ENCODE results near the gene ISCU.
"Not testable (repeated sequence)": the region's sequence is repeated elsewhere in the genome, so short reads cannot be mapped to it uniquely, and the experiment has no call there.

Gene ISCU

DNA sequence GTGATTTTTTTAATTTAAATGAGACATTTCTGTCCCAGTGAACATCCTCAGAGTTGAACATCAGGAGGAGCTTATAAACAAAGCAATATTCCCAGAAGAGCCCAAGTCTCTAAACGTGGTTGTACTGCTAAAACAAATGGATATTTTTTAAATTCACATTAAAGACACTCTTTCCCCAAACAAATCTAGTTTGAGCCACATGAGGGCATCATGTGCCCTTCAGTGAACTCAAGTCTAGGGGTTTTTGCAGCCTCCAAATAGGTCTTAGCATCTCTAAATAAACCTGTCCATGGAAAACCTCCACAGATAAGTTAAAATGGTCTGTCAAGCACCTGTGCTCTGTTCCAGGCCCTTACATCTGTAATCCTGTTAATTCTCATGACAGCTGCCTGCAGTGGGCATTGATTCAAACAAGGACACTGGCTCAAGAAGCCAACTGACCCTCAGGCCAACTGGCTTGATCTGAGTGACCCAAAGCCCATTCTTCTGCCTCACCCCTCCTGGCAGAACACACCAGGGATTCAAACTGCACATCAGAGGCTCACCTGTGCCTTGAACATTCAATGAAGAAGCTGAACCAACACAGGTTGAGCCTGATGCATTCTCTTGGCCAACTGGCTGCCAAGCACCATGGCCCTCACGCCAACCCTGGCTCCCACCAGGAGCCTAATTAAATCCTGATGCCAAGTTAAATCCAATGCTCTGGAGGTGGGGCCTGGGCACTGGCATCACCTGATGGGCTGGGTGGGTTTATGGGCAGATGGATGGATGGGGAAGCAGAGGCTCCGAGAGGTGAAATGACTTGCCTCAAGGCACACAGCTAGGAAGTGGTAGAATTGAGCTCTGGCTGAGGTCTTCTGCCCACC lies 8.6 kb downstream of the ISCU start:
- no peak for DNase-seq (ENCODE audit: low read depth)

DNA sequence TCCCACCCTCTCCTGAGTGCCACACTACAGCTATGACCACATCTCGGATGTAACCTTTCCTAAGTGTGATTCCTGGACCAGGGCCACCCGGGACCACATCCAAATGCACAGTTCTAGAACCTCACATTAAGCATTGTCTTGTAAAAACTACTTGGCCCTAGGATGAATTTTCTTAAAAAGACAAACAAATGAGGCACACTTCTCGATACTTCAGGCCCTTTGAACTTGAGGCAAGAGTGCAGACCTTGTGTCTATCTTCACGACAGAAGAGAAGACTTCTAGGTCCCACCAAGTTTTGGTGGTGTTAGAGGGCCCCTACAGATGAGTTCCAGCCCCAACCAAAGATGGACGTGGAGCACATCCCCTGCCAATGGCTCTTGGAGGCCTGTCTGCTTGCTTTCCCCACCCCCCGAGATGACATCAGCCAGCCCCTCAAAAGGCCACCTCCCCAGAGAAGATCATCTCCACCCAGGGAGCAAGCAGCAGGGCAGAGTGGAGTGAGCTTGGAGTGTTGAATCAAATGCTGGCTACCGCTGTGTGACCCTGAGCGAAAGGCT lies 9.3 kb downstream of the ISCU start:
- no peak for DNase-seq (ENCODE audit: low read depth)

DNA sequence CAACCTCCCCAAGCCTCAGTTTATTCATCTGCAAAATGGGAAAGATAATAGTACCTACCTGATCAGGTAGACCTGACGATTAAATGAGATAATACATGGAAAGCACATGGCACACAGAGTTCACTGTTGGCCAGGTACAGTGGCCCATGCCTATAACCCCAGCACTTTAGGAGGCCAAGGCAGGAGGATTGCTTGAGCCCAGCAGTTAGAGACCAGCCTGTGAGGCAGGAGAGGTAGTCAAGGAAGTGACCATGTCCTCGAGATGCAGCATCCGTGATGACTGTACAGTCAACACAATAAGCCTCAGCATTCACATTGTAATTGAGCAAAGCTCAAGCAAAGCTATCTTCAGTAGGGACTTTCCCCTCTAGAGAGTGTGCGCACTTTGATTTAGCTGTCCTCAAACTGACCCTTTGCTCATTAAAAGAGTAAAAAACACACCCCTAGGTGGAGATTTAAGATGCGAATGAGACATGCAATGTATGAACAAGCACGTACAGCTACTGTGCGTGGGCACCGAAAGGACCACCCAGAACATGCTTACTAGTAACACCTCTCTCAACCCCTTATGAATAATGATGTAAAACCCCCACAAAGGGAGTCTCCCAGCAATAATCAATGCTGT lies 9.9 kb downstream of the ISCU start:
- no peak for DNase-seq (ENCODE audit: low read depth)

DNA sequence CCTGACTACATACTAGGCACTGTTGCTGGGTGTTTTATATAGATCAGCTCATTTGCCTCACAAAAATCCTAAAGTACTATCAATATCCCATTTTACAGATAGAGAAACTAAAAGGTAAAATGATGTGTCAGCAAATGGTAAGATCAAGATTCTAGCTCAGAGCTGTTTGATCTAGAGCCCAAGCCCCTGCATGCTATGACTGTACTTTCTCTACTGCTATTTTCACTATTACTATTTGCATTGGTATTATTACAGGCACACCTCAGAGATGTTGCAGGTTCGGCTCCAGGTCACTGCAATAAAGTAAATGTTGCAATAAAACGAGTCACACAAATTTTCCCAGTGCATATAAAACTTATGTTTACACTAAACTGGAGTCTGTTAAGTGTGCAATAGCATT lies 10.9 kb downstream of the ISCU start:
- DNase-seq (ENCODE audit: low read depth): no peak

DNA sequence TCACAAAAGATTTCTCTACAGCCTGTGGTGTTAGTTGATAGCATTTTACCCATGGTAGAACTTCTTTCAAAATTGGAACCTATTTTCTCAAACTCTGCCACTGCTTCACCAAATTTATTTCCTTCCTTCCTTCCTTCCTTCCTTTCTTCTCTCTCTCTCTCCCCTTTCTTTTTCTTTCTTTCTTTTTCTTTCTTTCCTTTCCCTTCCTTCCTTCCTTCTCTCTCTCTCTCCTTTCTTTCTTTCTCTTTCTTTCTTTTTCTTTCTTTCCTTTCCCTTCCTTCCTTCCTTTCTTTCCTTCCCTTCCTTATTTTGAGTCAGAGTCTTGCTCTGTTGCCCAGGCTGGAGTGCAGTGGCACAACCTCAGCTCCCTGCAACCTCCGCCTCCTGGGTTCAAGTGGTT lies 11.9 kb downstream of the ISCU start:
- not testable (repeated sequence) for DNase-seq (ENCODE audit: low read depth)

DNA sequence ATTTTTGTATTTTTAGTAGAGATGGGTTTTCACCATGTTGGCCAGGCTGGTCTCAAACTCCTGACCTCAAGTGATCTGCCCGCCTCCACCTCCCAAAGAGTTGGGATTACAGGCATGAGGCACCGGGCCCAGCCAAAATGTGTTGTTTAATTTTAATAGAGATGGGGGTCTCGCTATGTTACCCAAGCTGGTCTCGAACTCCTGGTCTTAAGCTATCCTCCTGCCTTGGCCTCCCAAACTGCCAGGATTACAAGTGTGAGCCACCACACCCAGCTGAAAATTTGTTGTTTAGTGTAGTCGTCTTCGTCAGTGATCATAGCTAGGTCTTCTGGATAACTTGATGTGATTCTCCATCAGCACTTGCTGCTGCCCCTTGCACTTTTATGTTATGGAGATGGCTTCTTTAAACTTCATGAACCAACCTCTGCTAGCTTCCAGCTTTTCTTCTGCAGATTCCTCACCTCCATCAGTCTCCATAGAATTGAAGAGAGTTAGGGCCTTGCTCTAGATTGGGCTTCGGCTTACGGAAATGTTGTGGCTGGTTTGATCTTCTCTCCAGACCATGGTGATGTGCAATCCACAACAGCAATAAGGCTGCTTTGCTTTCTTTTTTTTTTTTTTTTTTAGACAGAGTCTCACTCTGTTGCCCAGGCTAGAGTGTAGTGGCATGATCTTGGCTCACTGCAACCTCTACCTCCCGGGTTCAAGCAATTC lies 13.0 kb downstream of the ISCU start:
- no peak for DNase-seq (ENCODE audit: low read depth)

DNA sequence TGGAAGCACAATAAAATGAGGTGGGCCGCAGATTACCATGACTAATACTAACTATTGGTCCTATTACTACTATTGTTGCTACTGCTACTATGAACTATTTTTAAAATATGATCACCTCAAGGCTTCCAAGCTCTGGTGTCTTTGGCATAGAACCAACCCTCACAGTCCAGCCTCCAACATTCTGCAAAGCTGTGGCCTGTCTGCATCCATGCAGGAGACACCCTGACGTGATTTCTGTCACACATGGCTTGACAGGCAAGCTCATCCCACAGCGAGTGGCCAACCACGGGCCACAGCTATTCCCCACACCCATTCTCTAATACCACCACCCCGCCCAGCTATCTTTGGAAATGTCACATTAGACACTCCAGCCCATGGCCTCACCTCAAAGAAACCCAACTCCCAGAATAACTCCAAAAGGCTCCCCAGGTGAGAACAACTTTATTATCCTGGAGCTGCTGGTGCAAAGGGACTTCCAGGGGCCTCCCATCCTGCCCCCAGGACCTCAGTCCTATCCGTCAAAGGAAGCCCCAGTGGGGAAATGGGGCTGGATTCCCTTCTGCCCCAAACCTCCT lies 14.4 kb downstream of the ISCU start:
- no peak for DNase-seq (ENCODE audit: low read depth)

DNA sequence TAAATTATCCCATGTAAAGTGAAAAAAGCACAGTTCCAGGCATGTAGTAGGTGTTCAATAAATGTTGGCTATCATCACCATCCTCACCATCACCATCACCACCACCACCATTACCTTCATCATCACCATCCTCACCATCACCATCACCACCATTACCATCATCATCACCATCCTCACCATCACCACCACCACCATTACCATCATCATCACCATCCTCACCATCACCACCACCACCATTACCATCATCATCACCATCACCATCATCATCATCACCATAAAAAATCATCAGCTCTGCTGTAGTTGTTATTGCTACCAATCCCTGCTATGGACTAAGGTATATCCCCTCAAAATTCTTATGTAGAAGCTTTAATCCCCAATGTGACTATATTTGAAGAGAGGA lies 15.1 kb downstream of the ISCU start:
- no peak for DNase-seq (ENCODE audit: low read depth)

DNA sequence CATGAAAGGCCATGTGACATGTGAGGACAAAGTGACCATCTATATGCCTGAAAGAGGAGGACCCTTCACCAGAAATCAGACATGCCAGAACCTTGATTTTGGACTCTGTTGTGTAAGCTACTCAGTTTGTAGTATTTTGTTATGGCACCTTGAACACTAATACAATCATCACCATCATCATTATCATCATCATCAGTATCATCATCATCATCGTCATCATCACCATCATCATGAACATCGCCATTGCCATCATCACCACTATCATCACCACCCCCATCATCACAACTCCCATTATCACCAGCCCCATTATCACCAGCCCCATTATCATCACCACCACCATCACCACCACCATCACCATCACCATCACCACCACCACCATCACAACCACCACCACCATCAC lies 15.9 kb downstream of the ISCU start:
- no peak for DNase-seq (ENCODE audit: low read depth)

DNA sequence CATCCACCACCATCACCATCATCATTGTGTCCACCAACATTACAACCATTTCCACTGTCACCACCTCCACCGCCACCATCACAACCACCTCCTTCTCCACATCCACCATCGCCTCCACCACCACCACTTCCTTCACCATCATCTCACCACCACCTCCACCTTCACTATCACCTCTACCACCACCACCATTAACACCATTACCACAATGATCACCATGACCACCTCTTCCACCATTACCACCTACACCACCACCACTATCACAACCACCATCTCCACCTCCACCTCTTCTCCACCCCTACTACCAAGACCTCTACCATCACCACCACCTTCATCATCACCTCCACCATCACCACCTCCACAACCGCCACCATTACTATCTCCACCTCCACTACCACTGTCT lies 16.4 kb downstream of the ISCU start:
- no peak for DNase-seq (ENCODE audit: low read depth)

DNA sequence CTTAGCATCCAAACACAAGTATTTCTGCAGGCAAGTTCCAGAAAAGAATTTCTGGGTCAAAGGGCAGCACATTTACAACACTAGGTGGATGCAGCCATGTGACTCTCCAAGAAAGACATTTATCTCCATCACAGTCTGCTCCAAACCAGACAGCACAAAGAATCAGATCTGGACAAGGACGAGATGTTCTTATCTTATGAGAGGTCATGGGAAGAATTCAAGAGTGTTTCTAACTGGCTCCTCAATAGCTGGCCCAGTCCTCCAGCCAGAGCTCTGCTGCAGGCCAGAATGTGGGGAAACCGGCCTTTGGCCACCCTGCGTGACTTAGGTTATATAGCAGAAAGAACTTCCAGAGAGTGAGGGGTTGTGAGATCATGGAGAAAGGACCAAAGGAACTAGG lies 18.1 kb downstream of the ISCU start:
- no peak for DNase-seq (ENCODE audit: low read depth)

DNA sequence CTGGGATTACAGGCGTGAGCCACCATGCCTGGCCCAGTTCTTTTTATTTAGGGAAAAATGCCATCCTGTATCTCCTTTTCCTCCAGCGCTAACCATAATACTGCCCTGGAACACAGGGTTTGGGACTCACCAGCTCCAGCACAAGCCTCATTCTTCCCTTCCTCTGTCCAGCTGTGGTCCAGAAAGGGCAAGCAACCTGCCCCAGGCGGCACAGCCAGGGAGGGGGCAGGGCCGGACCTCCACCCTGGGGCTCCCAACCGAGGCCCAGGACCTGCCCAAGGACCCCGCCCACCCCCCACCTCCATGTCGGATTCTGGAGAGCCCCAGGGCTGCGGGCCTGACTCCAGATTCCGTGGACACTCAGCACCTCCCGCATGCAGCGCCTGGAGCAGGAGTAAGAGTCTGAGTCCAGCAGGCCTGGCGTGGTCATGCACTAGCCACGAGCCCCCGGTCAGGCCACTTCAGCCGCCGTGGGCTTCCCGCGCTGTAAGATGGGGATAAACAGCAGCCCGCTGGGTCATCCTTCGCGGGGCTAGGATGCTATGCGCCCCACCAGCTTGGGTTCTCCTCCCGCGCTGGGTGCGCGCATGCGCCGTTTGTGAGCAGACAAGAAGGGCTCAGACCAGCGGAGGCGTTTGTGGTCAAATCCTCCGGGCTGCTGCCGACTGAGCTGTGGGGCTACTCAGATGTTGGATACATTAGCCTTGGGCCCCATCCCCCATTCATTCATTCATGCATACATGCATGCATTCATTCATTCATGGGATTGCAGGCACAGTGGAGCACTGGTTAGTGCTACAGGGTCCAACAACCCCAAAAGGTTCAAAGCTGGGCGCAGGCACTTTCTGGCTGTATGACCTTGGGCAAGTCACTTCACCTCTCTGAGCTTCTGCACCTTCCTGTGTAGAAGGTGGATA lies 19.2 kb downstream of the ISCU start:
- no peak for DNase-seq (ENCODE audit: low read depth)

DNA sequence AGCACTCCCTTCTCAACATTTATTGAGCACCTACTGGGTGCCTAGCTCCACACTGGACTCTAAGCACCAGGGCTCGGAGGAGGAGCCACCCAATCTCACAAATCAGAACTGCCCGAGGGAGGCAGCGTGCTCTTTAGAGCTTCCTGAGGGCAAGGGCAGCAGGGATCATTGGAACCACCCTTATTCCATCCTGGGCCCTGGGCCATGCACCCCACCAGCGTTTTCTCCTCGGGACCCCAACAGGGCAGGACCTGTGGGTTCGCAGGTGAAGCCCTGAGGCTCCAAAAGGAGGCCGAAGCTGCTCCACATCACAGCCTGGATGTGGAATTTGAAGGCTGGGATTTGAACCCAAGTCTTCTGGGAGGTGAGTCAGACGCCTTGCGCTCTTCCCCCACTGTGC lies 20.1 kb downstream of the ISCU start:
- DNase-seq (ENCODE audit: low read depth): no peak

DNA sequence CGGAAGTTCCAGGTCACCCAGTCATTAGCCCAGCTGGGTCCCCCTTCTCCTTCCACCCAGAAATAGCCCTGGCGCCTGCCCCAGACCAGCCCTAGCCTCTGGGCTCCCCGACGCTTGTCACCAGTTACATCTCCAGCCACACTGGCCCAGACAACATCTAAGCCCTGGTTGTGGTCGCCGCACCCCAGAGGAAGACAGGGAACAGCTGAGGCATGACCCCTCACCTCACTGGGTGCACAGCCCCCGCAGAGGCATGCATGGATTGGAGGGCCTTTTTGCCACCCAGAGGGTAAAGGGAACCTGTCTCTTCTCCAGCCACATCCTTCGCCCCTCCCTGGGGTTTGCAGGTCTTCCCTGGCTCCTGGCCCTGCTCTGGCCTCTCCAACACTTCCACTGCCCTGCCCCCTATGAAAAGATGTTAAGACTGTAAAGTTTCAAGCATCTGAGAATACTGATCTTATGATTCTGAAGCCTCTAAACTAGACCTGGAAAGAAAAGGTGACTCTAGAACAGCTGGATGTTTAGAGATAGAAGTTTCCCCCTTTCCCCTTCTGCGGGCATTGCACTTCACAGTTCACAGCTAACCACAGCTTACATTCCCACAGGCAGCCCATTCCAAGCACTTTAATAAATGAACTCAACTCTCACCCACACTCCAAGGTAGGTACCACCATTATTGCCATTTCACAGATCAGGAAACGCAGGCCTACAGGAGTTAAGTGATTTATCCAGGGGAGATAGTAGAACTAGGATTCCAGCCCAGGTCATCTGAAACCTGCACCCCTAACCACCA lies 20.8 kb downstream of the ISCU start:
- DNase-seq (ENCODE audit: low read depth): no peak

DNA sequence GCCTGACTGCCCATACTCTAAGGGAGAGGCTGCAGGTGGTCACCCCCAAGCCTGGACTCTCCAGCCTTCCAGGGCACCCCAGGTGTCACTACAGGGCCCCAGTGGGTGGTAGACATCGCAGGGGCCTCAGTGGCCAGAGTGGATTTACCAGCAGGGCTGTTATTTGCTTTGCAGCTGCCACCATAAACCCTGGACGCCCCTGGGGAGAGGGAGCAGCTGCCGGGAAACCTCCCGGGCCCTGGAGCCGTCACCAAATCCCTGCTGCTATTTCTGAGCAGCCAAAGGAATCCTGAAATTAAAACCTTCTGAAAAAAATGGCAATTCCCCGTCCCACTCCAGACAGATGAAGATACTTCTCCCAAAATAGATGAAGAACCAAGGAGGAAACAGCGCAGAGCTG lies 21.6 kb downstream of the ISCU start:
- DNase-seq (ENCODE audit: low read depth): no peak

DNA sequence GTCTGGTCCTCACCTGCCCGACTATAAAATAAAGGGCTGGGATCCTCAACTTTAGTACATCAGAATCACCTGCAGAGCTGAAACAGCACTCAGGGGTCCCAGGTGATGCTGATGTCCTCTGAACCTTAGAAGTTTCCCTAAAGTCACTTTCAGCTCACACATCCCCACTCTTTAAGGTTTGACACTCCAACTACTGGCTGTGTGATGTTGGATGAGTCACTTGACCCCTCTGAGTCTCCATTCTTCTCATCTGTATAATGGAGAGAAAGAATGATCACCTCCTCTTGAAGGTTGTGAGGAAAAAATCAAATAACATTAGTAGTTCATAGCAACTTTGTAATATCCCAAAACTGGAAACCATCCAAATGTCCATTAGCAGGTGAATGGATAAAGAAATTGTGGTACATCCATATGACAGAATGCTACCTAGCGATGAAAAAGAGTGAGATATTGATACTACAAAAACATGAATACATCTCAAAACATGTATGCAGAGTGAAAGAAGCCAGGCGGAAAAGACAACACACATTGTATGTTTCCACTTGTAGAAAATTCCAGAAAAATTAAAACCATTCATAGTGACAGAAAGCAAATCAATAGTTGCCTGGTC lies 22.2 kb downstream of the ISCU start:
- no peak for DNase-seq (ENCODE audit: low read depth)

DNA sequence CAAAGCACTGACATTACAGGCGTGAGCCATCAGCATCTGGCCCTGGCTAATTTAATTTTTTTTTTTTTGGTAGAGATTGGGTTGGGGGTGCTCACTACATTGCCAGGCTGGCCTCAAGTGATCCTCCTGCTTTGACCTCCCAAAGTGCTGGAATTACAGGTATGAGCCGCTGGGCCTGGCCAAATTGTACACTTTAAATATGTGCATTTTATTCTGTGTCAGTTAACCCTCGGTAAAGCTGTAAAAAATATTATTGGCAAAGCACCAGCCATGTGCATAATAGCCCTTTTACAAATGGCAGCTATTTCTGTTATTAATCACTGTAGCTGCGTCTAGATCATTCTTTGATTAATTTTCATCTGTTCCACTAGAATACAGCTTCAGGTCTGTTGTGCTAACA lies 23.5 kb downstream of the ISCU start:
- no peak for DNase-seq (ENCODE audit: low read depth)

DNA sequence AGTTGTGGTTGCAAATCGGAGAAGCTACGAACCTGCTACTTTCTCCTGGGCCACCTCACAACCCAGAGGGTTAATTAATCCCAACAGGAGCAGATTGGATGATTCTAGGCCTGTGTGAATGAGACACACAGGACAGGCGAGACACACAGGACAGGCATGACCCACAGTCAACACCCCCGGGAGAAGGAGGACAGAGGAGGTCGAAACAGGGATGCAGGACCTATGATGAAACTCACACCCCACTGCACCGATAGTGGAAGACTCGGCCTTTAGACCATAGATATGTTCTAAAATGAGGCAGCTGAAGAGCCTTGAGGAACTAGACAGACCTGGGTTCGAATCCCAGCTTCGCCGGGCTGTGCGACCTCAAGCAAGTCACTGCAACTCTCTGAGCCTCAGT lies 23.9 kb downstream of the ISCU start:
- DNase-seq (ENCODE audit: low read depth): no peak

DNA sequence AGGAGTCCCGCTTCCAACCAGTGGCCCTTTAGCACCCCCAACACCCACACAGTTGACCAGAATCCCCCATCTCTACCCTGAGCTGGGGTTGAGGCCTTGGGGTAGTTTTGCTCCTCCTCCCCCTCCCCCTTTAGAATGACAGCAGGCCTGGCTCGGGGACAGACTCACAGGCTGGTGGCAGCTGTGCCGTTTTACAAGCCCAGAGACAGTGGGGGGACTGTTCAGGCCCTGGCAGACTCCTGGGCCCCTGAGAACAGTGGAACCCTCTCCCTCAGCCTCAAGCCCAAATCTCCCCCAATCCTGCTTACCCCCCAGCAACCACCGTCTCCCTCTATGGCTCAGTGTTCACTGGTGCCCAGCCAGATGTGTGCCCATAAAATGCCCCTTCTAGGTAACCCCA lies 25.4 kb downstream of the ISCU start:
- no peak for DNase-seq (ENCODE audit: low read depth)
